ENCODE results near the gene SPATA46.

Gene SPATA46

DNA sequence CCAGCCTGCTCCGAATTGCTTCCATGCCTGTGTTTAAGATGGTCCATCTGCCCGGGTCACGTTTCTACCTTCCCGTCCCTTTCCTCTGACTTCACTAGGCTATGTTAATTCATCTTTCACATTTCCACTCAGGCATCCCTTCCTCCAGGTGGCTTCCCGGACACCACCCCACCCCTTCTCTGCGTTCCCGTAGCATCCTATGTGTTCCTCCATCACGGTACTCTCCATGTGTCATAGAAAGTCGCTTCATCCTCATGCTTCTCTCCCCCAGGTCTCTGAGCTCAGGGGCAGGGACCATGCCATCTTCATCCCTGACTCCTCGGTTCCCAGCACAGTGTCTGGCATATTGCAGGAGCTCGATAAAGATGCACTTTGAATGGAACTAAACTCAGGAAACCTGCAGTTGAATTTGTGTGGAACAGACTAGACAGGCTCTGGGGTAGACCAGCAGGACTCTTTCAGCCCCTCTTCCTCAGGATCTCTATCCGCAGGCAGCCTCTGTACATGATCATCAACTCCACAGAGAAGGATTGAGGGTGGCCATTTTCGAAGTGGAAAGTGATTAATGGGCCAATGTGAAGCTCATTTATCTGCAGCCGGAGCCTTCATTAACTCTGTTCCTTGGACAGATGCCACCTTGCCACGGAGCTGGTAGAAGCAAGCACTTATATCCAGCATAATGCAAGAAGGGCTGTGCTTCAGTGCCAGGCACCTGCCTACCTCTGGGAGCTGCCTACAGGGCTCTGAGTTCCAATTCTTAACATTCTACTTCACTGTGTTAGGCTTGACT is 13.9 kb upstream of the SPATA46 start:
- DNase-seq: no peak

DNA sequence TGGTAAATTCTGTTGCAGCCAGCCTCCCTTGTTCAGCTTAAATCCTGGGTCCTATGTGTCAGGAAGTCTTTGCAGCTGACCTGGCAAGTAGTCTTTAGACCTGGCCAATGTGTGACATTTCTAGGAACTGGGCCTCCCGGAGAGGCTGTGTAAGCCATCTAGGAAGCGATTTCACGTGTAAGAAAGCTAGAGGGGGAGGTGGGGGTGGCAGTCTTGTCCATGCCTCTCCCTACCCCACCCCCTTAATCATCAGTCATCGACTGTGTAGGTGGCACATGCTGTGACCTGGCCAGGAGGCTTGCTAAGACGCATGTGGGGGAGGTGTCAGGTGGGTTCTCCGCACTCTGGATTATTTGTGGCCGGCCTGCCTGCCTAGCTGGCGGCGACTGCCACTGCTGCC is 13.3 kb upstream of the SPATA46 start:
- DNase-seq: no peak

DNA sequence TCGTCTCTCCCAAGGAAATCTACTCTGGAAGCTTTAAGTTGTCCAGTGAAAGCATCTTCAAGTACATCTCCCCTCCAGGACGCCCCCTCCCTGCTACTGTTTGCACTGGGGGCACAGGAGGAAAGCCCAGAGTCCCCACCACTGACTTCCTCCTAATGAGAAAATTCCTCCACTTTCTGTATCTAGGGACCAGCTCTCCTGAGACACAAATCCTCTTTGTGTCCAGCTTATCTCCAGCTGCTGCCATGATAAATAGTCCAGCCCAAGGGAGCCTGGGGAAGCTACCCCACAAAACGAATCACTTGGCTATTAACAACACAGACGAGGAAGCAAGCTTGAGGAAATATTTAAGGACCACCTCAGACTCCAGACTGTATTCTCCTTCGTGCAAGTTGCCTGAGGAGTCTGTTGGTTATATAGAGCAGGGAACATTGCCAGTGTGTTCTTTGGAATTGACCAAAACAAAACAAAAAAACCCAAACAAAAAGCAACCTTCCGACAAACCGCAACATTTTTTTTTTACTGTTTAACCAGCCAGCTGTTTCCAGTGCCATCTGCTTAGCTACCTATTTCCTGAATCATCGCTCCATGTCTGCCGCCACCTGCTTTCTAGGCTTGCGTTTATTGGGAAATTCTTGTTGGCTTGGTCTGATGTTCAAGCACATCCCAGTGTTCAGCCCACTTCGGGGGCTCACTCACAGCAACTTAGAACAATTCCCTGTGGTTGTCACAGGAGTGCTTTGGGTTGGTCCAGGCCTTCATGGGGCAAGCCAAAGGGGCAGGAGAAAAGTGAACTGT is 12.6 kb upstream of the SPATA46 start:
- DNase-seq: no peak

DNA sequence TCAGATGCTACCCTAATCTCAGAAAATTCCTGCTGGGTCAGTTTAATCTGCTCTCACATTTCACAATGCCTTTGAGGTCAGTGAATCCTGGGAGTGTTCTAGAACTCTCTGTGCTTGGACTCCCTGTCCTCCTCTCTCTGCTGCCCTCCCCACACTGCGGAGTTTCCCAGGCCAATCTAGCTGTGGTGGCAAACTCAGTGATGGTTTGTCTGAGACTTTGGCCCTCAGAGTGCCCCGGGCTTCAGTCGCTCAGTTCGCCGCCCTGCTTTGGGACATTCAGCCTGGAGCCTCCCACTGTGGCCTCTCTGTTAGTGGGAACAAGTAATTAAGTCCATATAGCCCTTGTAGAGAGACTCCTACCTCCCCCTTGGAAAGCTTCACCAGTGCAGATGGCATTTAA is 12.0 kb upstream of the SPATA46 start:
- no peak for DNase-seq

DNA sequence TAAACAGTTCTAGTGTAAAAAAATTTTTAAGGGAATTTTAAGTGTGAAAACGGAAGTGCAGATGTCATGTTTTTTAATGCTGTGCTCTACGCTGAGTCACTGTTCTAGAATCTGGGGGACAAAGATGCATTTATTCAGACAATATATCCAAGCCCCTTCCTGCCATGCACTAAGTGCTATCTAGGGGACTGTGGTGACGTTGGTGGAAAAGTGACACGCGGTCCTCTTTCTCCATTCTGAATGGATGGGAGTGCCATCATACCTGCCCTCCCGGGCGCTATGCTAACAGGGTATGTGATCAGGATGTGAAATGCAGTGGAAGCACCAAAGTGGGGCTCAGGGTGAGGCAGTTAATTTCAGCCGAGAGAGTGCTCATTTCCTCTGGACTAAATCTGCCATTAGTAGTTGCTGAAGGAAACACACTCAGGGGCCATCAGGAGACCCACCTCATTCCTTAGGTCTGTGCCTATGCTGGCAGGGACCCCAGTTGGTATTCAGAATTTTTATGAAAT is 11.5 kb upstream of the SPATA46 start:
- no peak for DNase-seq

DNA sequence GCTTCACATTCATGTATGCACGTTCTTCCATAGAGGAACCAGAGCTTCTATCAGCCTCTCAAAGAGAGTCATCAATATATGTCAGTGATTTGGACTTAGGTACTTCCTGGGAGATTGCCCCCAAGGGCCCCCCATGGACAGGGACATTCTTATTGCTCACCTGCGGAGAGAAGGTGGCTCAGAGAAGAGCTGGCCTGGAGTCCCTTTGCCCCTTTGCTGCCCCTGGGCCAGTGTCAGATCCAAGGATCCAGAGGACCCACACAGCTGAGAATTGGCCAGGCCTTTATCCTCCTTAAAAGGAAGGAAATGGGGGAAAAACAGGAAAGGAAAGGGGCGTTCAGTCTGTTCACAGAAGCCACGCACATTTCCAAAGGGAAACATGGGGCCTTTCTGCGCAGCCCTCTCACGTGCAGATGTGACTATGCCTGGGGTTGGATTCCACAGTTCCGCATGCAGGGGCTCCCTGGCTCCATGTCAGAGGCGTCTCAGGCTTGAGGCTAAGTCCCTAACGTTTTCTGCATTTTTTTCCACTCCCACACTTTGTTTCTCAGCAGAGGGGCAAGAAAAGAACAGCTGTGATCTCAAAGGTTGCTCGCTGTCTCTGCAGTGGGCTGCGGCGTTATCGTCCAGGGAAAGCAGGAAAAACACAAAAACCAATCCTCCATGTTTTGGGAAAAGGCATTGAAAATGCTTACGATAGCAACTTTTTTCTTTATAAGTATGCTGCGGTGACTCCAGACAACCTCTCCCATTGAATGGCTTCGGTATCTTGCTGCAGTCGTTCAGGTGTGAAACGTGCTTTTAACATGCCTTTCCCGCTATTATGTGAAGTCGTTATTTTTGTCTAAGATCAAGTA is 10.8 kb upstream of the SPATA46 start:
- no peak for DNase-seq

DNA sequence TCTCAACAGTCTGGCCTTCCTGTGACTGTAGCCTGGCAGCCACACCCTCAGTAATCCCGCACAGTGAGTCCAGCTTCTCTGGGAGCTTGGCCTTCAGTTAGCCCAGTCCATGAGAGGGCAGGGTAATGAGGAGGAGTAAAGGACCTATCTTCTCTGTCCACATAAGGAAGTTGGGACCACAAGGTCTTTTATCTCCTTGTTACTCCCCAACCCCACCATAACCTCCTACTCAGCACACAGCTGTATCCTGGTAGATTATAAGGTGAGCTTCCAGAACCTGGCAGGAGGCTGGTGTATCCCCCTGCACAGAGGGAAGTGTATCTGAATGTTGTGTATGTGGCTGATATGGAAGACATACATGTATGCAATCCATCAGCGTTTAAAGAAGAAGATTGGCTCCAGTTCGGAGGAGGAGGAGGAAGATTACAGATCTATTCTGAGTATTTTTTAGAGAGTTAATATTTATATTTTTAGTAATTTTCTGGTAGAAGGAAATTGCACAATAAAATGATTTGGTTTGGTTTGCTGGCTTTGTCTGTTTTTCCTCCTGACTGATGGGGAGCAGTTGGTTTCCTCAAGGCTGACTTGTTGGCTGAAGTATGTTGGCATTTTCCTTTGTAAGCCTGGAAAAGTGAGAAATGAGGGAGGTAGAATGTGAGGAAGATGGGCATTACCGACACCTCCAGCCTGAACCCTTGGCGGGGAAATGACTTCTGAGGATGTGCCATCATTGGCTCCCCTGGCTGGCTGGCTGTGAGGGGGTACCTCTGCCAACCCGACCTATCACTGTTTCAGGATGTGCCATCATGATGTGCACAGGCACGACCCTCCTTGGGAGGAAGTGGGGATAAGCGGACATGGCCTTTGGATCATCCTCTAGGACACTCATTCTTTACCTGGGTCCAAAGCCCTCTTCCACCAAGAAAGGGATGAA is 9.9 kb upstream of the SPATA46 start:
- no peak for DNase-seq

DNA sequence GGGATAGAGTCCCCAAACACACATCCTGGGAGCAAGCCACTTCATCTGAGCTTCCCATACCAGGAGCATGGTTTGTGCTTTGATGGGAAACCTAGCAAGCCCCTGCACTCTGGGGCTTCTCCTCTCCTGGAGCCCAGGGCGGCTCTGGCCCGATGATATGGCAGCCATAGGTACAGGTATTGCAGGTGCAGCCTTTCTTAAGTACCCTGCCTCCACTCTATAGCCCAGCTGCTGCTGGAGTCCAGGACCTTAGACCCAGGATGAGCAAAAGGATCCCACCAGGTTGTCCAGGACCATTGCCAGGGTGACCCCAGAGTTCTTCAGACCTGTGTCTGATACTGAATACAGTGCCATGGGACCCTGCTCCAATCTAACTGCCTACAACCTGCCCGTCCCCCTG is 9.0 kb upstream of the SPATA46 start:
- DNase-seq: no peak

DNA sequence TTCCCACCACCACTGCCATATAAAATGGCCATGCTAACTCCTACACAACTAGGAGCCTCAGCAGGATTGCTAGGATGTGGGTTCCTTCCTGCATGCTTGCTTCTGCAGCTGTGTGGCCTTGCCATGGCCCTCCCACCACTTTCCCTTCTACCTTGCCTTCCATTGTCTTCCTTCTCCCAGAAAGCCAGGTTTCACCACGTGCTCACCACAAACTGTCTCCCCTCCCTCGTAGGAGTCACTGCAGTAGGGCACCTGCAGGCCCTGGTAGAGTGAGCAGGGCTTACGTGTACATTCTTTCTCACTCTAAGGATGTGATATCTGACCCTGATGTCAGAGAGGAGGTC is 8.6 kb upstream of the SPATA46 start:
- DNase-seq: no peak

DNA sequence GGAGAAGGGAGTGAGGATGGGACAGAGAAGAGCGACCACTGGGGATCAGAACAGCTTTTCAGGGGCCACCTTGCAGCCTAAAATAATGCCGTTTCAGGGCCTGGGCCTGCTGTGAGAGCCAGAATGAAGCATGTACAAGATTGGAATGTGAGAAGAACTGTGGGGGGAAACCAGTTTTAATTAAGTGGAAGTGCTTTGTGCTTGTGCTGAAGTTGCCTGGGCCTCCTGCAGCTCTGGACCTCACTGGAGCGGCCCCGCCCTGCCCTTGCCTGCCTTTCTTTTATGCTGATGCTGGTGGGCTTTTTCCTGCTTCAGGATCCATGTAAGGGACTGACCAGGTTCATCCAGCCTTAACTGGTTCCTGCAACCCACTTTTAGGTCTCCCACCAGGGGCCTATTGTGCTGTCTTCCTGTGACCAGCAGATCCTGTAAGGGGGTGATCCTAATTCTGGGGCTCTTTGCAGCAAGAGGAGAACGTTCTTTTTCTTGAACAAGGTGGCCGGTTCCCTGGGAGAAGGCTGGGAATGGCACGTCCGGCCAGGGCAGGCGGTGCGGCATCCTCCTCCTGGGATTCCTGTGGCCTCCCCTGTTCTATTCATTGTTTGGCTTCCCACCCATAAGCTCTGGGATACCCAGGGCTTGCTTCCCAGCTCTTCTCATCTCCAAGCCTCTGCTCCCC is 8.1 kb upstream of the SPATA46 start:
- no peak for DNase-seq

DNA sequence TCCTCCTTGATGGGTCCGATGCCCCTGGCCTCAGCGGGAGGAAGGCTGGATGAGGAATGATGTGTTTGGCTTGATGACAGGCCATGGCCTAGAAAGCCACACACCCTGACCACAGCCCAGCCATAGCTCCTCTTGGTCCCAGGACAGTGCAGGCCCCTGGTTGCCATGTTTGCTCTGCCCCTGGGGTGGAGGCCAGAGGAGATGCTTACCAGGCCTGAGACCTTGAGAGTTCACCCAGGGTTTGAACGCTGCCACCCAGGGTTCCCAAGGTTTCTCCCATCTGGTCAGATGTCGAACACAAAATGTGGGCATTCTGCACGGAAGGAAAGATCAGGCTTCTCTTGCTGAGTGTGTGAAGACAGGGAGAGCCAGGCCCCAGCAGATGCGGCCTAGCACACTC is 7.5 kb upstream of the SPATA46 start:
- DNase-seq: no peak

DNA sequence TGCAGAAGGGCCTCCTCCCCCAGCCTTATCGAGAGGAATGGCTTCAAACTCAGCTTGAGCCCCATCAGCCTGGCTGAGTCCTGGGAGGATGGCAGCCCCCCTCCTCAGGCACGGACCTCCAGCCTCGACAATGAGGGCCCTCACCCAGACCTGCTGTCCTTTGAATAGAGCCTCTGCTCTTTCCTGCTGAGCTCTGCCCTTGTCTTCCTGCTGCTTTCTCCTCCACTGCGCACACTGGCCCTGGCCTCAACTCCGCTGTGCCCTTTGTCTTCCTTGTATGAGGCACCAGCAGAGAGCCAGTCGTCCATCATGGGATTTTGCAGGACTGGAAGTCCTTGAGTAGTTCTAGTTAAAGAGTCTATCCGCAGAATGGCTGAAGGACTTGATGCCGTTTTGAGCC is 6.9 kb upstream of the SPATA46 start:
- DNase-seq: no peak

DNA sequence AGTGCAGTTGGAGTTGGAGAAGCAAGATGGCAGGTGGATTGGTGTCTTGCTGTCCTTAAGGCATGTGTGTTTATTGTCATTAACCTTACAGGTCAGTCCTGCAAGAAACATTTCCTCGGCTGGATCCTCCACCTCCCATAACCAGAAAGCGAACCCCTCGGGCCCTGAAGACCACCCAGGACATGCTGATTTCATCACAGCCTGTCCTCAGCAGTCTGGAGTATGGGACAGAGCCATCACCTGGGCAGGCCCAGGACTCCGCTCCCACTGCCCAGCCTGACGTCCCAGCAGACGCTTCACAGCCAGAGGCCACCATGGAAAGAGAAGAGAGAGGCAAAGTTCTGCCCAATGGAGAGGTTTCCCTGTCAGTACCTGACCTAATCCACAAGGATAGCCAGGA is 6.4 kb upstream of the SPATA46 start:
- DNase-seq: no peak

DNA sequence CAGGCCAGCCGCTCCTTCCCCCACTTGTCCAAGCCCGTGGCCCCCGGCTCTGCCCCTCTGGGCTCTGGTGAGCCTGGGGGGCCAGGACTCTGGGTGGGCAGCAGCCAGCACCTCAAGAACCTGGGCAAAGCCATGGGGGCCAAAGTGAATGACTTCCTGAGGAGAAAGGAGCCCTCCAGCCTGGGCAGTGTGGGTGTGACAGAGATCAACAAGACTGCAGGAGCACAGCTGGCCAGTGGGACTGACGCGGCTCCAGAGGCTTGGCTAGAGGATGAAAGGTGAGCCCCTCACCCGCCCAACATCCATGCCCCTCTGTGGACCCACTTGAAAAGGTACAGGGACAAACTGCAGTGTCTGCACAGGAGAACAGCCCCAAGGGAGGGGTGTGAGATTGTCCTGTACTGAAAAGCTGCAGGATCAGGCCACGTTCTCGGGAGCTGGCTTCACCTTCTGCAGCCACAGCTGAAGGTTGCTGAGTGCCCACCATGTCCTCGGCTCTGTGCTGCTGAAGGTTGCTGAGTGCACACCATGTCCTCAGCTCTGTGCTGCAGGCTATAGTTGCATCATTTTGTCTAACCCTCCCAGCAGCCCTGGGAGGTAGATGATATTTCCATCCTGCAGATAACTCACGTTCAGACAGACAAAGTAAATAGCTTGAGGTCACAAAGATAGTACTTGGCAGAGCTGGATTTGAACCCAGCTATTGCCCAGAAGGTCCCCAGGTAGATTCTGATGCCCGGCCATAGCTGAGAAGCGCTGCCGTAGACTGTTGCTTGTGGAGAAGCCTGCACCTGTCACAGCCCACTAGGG is 5.5 kb upstream of the SPATA46 start:
- DNase-seq: no peak

DNA sequence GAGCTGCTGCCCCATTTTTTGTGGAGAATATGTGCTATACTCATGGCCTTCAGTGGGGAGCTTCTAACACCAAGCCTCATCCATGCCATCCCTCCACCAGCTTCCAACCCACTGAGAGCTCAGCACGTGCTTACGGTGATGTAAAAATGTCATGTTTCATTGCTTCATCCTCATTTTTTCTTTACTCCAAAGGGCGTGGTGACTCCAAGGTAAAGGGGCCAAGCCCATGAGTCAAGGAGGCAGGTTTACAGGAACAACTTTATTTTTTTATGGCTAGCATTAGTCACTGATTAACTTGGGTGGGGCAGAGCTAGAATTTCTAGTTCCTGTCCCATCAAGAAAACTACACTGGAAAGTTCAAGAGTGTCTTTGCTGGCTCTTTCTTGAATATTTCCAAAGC is 4.7 kb upstream of the SPATA46 start, which contains the start of gene C1orf226:
C1orf226 (plus strand) TSS at position 346 of the 400 bp plus-strand sequence. CDS start 174 bp downstream, outside the sequence.
- DNase-seq: no peak

DNA sequence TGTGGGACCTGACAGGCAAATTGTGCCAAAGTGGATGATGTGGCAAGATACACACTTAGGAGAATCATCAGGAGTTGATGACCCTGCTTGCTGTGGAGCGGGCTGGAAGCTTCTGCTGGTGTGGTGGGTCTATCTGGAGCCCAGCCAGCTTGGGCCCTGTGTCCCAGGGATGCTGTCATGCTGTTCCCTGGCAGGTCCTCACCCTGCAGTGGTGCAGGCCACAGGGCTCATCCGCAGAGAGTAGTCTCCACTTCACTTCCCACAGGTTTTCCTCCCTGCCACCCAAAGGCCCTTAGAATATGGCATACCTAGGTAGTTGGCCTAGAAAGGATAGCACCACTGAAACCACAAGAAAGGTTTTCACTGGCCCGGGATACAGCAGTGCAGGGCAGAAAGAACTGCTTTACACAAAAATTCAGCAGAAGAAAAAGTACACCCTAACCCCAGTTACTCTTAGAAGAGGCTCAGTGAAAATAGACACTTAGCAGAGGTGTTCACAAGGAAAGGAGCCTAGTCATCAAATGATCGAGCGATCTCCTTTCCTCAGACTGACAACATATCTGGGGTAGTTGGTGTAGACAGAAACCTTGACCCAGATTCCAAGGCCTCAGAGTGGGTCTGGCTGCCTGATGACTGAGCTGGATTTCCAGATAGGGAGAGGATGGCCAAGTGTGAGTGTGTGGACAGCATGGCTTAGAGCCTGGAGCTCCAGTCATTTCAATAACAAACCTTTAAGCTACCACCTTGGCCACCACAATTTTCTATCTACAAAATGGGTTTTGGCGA is 3.6 kb upstream of the SPATA46 start:
- DNase-seq: no peak

DNA sequence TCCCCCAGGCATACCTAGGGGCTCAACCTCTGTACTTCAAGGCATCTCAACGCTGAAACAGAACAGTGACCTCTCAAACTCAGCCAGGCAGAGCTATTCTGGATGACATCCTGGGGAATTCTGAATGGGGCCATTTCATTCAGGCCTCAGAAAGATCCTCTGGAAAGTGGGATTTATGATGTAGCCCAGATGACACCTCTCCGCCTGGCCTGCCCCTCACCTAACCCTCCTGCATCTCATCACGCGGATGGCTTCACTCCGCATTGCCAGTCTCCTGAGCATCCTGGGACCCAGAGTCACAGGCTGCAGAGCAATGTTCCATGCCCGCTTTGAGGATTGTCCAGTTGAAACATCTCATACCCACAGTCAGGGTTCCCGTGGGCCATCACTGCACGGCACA is 1.2 kb downstream of the SPATA46 start:
- DNase-seq: no peak

DNA sequence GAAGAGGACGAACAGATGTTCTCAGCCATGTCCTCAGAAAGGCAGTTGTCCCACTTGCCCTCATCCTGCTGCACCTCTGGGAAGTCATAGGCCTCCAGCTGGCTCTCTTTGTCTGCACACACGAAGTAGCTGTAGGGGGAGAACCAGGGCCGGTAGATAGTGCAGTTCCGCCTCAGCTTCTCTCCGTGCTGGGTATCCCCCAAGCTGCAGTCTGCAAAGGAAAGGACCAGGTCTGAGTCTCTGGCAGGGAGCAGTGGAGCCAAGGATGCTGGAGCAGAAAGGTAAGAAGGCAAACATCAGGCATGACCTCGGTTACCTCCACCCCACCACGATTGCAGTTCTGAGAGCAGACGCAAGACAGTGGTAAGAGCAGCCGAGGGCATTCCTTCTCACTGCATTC is 2.2 kb downstream of the SPATA46 start:
- no peak for DNase-seq

DNA sequence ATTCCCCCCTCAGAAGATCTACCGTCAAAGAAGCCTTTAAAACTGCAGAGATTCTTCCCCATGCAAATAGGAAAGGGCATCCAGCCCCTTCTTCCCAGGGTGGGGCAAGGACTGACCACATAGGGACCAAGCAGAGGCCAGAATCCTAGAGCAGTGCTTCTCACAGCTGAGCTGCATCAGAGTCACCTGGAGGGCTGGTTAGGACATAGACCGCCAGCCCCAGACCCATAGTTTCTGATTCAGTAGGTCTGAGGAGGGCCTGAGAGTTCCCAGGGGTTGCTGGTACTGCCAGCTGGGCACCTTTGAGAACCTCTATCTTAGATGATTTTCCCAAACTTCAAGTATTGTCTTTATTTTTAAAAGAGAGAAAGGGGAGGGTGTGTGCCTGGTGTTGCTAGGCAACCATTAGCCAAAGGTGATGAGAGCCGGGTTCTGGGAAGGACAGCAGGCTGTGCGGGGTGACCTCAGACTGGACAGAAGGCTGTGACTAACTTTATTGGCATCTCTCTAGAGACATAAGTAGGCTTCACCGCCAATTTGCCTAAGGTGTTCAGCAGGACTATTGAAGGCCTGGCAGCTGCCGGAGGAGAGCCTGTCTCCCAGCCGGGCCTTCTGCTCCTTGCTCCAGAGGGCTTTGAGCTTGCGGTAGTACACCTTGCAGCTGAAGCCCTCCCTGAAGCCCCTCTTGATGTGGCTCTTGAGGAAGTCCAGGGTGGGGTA is 3.0 kb downstream of the SPATA46 start:
- DNase-seq: no peak

Data from midbrain (tissue), 1 donor.